Keratinocyte (primary cell): ENCODE results near the gene BOC.

ENCODE experiments used
- CTCF ChIP-seq, 3 experiments: IDR thresholded peaks in 1 of 3; conservative IDR thresholded peaks in 1 of 3; optimal IDR thresholded peaks in 1 of 3; 2 replicates in 2 of 3; 3 replicates in 1 of 3; pipeline versions ENCODE3 to v1.5.1; 2011; ENCODE audit warnings: low read length in 3 of 3, mild to moderate bottlenecking in 3 of 3, moderate library complexity in 2 of 3, control low read depth in 1 of 3, inconsistent platforms in 1 of 3; ENCODE audit not compliant: insufficient read depth in 2 of 3; ENCODE audit errors: extremely low read depth in 1 of 3
- EZH2 ChIP-seq: IDR thresholded peaks from one replicate; pipeline ENCODE4 v1.6.1; 2012; ENCODE audit warnings: inconsistent platforms, mild to moderate bottlenecking, low read length, moderate library complexity

DNA sequence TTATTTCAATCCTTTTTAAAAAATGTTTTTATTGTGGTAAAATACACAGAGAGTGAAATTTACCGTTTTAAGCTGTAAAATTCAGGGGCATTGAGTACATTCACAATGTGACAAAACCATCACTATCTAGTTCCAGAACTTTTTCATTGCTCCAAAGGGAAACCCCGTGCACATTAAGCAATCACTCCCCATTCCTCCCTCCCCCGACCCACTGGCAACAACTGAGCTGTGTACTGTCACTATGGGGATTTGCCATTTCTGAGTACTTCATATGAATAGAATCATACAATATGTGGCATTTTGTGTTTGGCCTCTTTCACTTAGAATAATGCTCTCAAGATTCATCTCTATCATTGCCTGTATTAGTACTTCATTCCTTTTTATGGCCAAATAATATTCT lies 45.5 kb upstream of the BOC start:
- TF ChIP-seq CTCF (optimal IDR thresholded peaks at IDR 0.05 in 1 of 3, IDR thresholded peaks at IDR 0.05 in 1 of 3, conservative IDR thresholded peaks at IDR 0.05 in 1 of 3; ENCODE audit: extremely low read depth in 1 of 3, insufficient read depth in 2 of 3, low read length in 3 of 3) (no peak), EZH2 (no peak)
